HEK293 (cell line): ENCODE data around the gene HECTD4.

ENCODE experiments used
- CTCF ChIA-PET: fragments of 350-600 bp; formaldehyde crosslinking; extraction: SDS; loops from one replicate; lab custom pipeline; 2021; ENCODE audit warnings: antibody characterized with exemption; lab: Yijun Ruan, JAX
- POLR2A ChIA-PET: fragments of 300-600 bp; formaldehyde crosslinking; extraction: SDS; loops from one replicate; lab custom pipeline; 2020; ENCODE audit warnings: antibody characterized with exemption, inconsistent platforms; lab: Yijun Ruan, JAX
- H3K27ac ChIP-seq: fragments of 200-500 bp; sonication (Bioruptor generic); 2 replicates; pipeline ENCODE4 v1.5.1; 2014; ENCODE audit warnings: low read depth, low read length, control low read depth, inconsistent platforms; ENCODE audit errors: extremely low read depth
- H3K36me3 ChIP-seq, 2 experiments: fragments of 200-500 bp in 1 of 2; sonication (Bioruptor generic) in 1 of 2; 1 replicate in 1 of 2; 2 replicates in 1 of 2; pipeline ENCODE4 v1.5.1; 2014 to 2017; ENCODE audit warnings: inconsistent platforms in 2 of 2, low read length in 2 of 2; ENCODE audit not compliant: control insufficient read depth in 2 of 2, insufficient read depth in 1 of 2
- H3K4me1 ChIP-seq: fragments of 200-500 bp; sonication (Bioruptor generic); 2 replicates; pipeline ENCODE4 v1.5.1; 2014; ENCODE audit warnings: mild to moderate bottlenecking, low read length, inconsistent platforms; ENCODE audit not compliant: control insufficient read depth, insufficient read depth
- H3K4me3 ChIP-seq: 2 replicates; pipeline ENCODE4 v1.5.1; 2011; ENCODE audit warnings: low read depth, mild to moderate bottlenecking, control low read depth, low read length, moderate library complexity
- H3K9me3 ChIP-seq: fragments of 200-500 bp; sonication (Bioruptor generic); 2 replicates; pipeline ENCODE4 v1.5.1; 2014; ENCODE audit warnings: low read depth, low read length, inconsistent platforms; ENCODE audit not compliant: control insufficient read depth, insufficient read depth
- FEZF1 ChIP-seq: fragments of 450-650 bp; formaldehyde crosslinking; IDR thresholded peaks from 2 replicates; pipeline ENCODE4 v1.5.1; 2016; ENCODE audit warnings: missing biosample characterization, missing genetic modification characterization
- KLF8 ChIP-seq: fragments of 450-650 bp; formaldehyde crosslinking; IDR thresholded peaks from 2 replicates; pipeline ENCODE4 v1.5.1; 2016; ENCODE audit warnings: missing biosample characterization, missing genetic modification characterization
- OVOL3 ChIP-seq: fragments of 450-650 bp; formaldehyde crosslinking; IDR thresholded peaks from 2 replicates; pipeline ENCODE4 v1.5.1; 2016; ENCODE audit warnings: missing biosample characterization, missing genetic modification characterization
- TCF7L2 ChIP-seq: IDR thresholded peaks from 2 replicates; pipeline ENCODE4 v1.6.1; 2011; ENCODE audit warnings: low read depth, mild to moderate bottlenecking, inconsistent platforms, low read length, moderate library complexity, borderline replicate concordance
- ZBTB1 ChIP-seq: fragments of 450-650 bp; formaldehyde crosslinking; IDR thresholded peaks from 2 replicates; pipeline ENCODE4 v1.5.1; 2016; ENCODE audit warnings: missing biosample characterization, missing genetic modification characterization
- ZNF155 ChIP-seq: fragments of 450-650 bp; formaldehyde crosslinking; IDR thresholded peaks from 2 replicates; pipeline ENCODE4 v1.5.1; 2016; ENCODE audit warnings: missing biosample characterization, missing genetic modification characterization
- ZNF175 ChIP-seq: fragments of 450-650 bp; formaldehyde crosslinking; IDR thresholded peaks from 2 replicates; pipeline ENCODE4 v1.5.1; 2016; ENCODE audit warnings: missing biosample characterization, missing genetic modification characterization
- ZNF18 ChIP-seq: fragments of 450-650 bp; formaldehyde crosslinking; IDR thresholded peaks from 2 replicates; pipeline ENCODE4 v1.5.1; 2016; ENCODE audit warnings: missing biosample characterization, missing genetic modification characterization
- ZNF302 ChIP-seq: fragments of 450-650 bp; formaldehyde crosslinking; IDR thresholded peaks from 2 replicates; pipeline ENCODE4 v1.5.1; 2016; ENCODE audit warnings: missing biosample characterization, missing genetic modification characterization, low read depth
- ZNF335 ChIP-seq: fragments of 450-650 bp; formaldehyde crosslinking; conservative IDR thresholded peaks from 2 replicates; pipeline ENCODE4 v1.5.1; 2016; ENCODE audit warnings: missing biosample characterization, missing genetic modification characterization
- ZNF350 ChIP-seq: fragments of 450-650 bp; formaldehyde crosslinking; IDR thresholded peaks from 2 replicates; pipeline ENCODE4 v1.5.0; 2017; ENCODE audit warnings: missing biosample characterization, mild to moderate bottlenecking, missing genetic modification characterization
- ZNF354C ChIP-seq: fragments of 450-650 bp; formaldehyde crosslinking; IDR thresholded peaks from 2 replicates; pipeline ENCODE4 v1.5.1; 2016; ENCODE audit warnings: missing biosample characterization, missing genetic modification characterization, low read depth, borderline replicate concordance
- ZNF366 ChIP-seq: fragments of 450-650 bp; formaldehyde crosslinking; conservative IDR thresholded peaks from 2 replicates; pipeline ENCODE4 v1.5.1; 2016; ENCODE audit warnings: missing biosample characterization, missing genetic modification characterization
- ZNF426 ChIP-seq: fragments of 450-650 bp; formaldehyde crosslinking; IDR thresholded peaks from 2 replicates; pipeline ENCODE4 v1.5.1; 2017; ENCODE audit warnings: missing biosample characterization, missing genetic modification characterization, mild to moderate bottlenecking, inconsistent platforms, moderate library complexity
- ZNF529 ChIP-seq: fragments of 450-650 bp; formaldehyde crosslinking; IDR thresholded peaks from 2 replicates; pipeline ENCODE4 v1.5.1; 2017; ENCODE audit warnings: missing genetic modification characterization, missing biosample characterization; ENCODE audit not compliant: insufficient replicate concordance
- ZNF571 ChIP-seq: fragments of 450-650 bp; formaldehyde crosslinking; IDR thresholded peaks from 2 replicates; pipeline ENCODE4 v1.5.0; 2017; ENCODE audit warnings: missing biosample characterization, missing genetic modification characterization
- ZNF660 ChIP-seq: fragments of 450-650 bp; IDR thresholded peaks from 2 replicates; pipeline ENCODE4 v1.5.1; 2018; ENCODE audit warnings: missing biosample characterization, mild to moderate bottlenecking, missing genetic modification characterization
- ZNF677 ChIP-seq: fragments of 450-650 bp; IDR thresholded peaks from 2 replicates; pipeline ENCODE4 v1.5.0; 2018; ENCODE audit warnings: missing biosample characterization, mild to moderate bottlenecking, missing genetic modification characterization, moderate library complexity
- ZNF704 ChIP-seq: fragments of 450-650 bp; formaldehyde crosslinking; IDR thresholded peaks from 2 replicates; pipeline ENCODE4 v1.5.1; 2016; ENCODE audit warnings: missing biosample characterization, missing genetic modification characterization
- ZNF777 ChIP-seq: fragments of 450-650 bp; formaldehyde crosslinking; IDR thresholded peaks from 2 replicates; pipeline ENCODE4 v1.5.1; 2017; ENCODE audit warnings: missing biosample characterization, missing genetic modification characterization, borderline replicate concordance
- TF ChIP-seq, protein P1 (sequence below): fragments of 450-650 bp; formaldehyde crosslinking; IDR thresholded peaks from 2 replicates; pipeline ENCODE4 v1.5.1; 2016; ENCODE audit warnings: missing biosample characterization, missing genetic modification characterization
- TF ChIP-seq, protein P2 (sequence below): fragments of 450-650 bp; formaldehyde crosslinking; IDR thresholded peaks from 2 replicates; pipeline ENCODE4 v1.5.1; 2016; ENCODE audit warnings: missing biosample characterization, missing genetic modification characterization

HECTD4 gene

GRCh38 chr12:112321245-112321644, 61.0 kb downstream of the HECTD4 start:
- H3K4me3 ChIP-seq = no peak overlapping the region
- peaks cover 0 to 11% of the 10 kb centered on the region in 2 experiments for H3K36me3 ChIP-seq
- POLR2A ChIA-PET = no interaction called here
- H3K27ac ChIP-seq = no peak overlapping the region
- no peaks in the 10 kb centered on the region for H3K9me3 ChIP-seq
- TF ChIP-seq ZNF155 (tag by site-specific recombination) (no peak), ZNF175 (tag by site-specific recombination) (no peak), ZNF426 (tag by site-specific recombination) (no peak), ZNF704 (no peak), ZNF529 (no peak), FEZF1 (tag by site-specific recombination) (no peak), ZNF660 (tag by site-specific recombination) (no peak), ZNF302 (tag by site-specific recombination) (no peak), ZNF354C (tag by site-specific recombination) (no peak), ZNF350 (no peak), ZNF18 (tag by site-specific recombination) (no peak)
- TF ChIP-seq, protein P1, sequence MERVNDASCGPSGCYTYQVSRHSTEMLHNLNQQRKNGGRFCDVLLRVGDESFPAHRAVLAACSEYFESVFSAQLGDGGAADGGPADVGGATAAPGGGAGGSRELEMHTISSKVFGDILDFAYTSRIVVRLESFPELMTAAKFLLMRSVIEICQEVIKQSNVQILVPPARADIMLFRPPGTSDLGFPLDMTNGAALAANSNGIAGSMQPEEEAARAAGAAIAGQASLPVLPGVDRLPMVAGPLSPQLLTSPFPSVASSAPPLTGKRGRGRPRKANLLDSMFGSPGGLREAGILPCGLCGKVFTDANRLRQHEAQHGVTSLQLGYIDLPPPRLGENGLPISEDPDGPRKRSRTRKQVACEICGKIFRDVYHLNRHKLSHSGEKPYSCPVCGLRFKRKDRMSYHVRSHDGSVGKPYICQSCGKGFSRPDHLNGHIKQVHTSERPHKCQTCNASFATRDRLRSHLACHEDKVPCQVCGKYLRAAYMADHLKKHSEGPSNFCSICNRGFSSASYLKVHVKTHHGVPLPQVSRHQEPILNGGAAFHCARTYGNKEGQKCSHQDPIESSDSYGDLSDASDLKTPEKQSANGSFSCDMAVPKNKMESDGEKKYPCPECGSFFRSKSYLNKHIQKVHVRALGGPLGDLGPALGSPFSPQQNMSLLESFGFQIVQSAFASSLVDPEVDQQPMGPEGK (tag by site-specific recombination) = no peak
- TF ChIP-seq, protein P2, sequence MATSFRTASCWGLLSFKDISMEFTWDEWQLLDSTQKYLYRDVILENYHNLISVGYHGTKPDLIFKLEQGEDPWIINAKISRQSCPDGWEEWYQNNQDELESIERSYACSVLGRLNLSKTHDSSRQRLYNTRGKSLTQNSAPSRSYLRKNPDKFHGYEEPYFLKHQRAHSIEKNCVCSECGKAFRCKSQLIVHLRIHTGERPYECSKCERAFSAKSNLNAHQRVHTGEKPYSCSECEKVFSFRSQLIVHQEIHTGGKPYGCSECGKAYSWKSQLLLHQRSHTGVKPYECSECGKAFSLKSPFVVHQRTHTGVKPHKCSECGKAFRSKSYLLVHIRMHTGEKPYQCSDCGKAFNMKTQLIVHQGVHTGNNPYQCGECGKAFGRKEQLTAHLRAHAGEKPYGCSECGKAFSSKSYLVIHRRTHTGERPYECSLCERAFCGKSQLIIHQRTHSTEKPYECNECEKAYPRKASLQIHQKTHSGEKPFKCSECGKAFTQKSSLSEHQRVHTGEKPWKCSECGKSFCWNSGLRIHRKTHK = no peak
- CTCF ChIA-PET = interaction anchor here (0.7 kb wide), 2 partner anchors 21 to 61 kb away, joined by 3 read pairs; no protein-coding TSS in a partner anchor
- peaks cover 5% of the 10 kb centered on the region; the same call in 1 of the 2 replicates for H3K4me1 ChIP-seq

- Histone ChIP-seq H3K4me3 (no peak overlapping the region), H3K36me3 (peaks cover 0 to 24% of the 10 kb centered on the region in 2 experiments), H3K4me1 (no peaks in the 10 kb centered on the region), H3K27ac (no peak overlapping the region), H3K9me3 (no peaks in the 10 kb centered on the region)
- no peak for TF ChIP-seq OVOL3 (tag by site-specific recombination)
- TF ChIP-seq ZNF335 (tag by site-specific recombination) = no peak
- TF ChIP-seq ZNF704 = no peak
- no peak for TF ChIP-seq ZNF366
- TF ChIP-seq ZBTB1 (tag by site-specific recombination) = no peak
- no peak for TF ChIP-seq TCF7L2
- TF ChIP-seq ZNF571 (tag by site-specific recombination) = no peak
- no peak for TF ChIP-seq ZNF777 (tag by site-specific recombination)
- TF ChIP-seq KLF8 (tag by site-specific recombination) = no peak
- TF ChIP-seq ZNF677 (tag by site-specific recombination) = no peak
- POLR2A ChIA-PET = no interaction called here
- CTCF ChIA-PET = no interaction called here
Observed at GRCh38 chr12:112319395-112319794, 62.8 kb downstream of the HECTD4 start.
